Epithelial cell of esophagus (primary cell): ENCODE data around the gene WDR86.

ENCODE experiments used
- DNase-seq: peaks from one replicate; pipeline ENCODE4 v3.0.0; 2010; ENCODE audit warnings: low read depth
- H3K4me3 ChIP-seq: 2 replicates; pipeline ENCODE4 v1.5.1; 2011; ENCODE audit warnings: mild to moderate bottlenecking, low read length, control low read depth
- CTCF ChIP-seq: IDR thresholded peaks from 2 replicates; pipeline ENCODE4 v1.5.1; 2011; ENCODE audit warnings: low read depth, mild to moderate bottlenecking, low read length, control low read depth, inconsistent platforms; ENCODE audit not compliant: insufficient read depth; ENCODE audit errors: missing control alignments

The WDR86 gene

DNA sequence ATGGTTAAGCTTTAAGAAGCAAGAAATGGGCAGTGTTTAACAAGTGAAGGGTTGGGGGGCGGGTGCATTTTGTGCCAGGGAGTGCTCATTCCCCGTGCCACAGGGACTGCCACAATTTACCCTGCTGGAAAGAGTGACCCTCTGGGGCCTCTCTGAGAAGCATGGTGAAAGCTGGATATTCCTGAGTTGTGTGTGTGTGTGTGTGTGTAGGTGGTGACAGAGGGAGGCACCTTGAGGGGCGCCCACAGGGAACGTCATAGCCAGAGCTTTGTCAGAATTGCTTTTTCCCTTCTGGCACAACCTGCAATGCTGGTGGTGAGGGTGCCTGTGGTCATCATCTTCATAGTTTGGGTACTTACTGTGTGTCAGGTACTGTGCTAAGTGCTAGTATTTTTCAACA, 2.5 kb upstream of the WDR86 start:
- no peak for DNase-seq
- no peak overlapping the region for H3K4me3 ChIP-seq
- TF ChIP-seq CTCF, result no peak

DNA sequence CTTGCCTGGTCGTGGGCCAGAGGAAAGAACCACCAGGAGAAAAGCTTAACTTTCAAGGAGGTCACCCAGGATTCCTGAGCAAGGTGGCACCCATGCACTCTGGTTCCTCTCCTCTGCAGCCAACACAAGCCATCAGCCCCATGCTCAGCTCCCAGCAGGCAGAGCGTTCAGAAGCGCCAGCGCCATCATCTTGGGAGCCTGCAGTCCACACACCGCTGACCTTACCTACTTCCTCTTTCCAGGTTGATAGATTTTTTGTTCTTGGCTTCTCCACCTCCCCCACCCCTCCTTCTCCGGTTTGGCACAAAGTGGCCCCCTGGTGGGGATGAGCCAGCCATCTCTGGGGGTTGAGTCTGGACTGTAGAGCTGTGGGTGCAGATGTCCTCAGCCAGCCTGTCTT, 1.7 kb upstream of the WDR86 start:
- H3K4me3 ChIP-seq, result no peak overlapping the region
- no peak for TF ChIP-seq CTCF
- no peak for DNase-seq

- no peak for TF ChIP-seq CTCF
- DNase-seq, result no peak
- H3K4me3 ChIP-seq, result peak overlapping the region; percentile 15
Measured at GRCh38 chr7:151410405-151411390, 860 bp upstream of the WDR86 start.

- no peak for TF ChIP-seq CTCF
- no peak overlapping the region for H3K4me3 ChIP-seq
- DNase-seq, result no peak
Measured at GRCh38 chr7:151408839-151409666, 785 bp downstream of the WDR86 start.

- TF ChIP-seq CTCF, result no peak
- no peak for DNase-seq
- H3K4me3 ChIP-seq, result no peak overlapping the region
Measured at GRCh38 chr7:151408498-151408838, 1.4 kb downstream of the WDR86 start.

- DNase-seq, result no peak
- no peak overlapping the region for H3K4me3 ChIP-seq
- no peak for TF ChIP-seq CTCF
Measured at GRCh38 chr7:151406886-151407583, 2.8 kb downstream of the WDR86 start.
